Neural cell (in vitro differentiated cells): ENCODE results near the gene UBASH3A. TPM values are rescaled to one million over a fixed set of nuclear protein-coding genes. Genes with fewer than 3 reads are reported as not detected.
"Not testable (repeated sequence)": the region's sequence is repeated elsewhere in the genome, so short reads cannot be mapped to it uniquely, and the experiment has no call there.

ENCODE experiments used
- H2AFZ ChIP-seq: fragments of 200-600, 300-800 bp; sonication (generic), shearing (Covaris generic); 2 replicates; pipeline ENCODE4 v1.6.0; 2014; ENCODE audit warnings: low read depth, mild to moderate bottlenecking, antibody characterized with exemption, low read length, moderate library complexity
- H3F3A ChIP-seq: fragments of 200-600 bp; shearing (Covaris generic); 2 replicates; pipeline ENCODE4 v1.6.1; 2016; ENCODE audit warnings: mild to moderate bottlenecking, moderate library complexity, mixed read lengths, antibody characterized with exemption, low read length; ENCODE audit not compliant: insufficient read depth, poor library complexity, severe bottlenecking
- H3K27ac ChIP-seq: fragments of 200-600, 300-800 bp; sonication (generic), shearing (Covaris generic); 2 replicates; pipeline ENCODE4 v1.5.1; 2014; ENCODE audit warnings: mild to moderate bottlenecking, low read length, moderate library complexity
- H3K27me3 ChIP-seq: fragments of 300-800, 200-600 bp; sonication (generic), shearing (Covaris generic); 2 replicates; pipeline ENCODE4 v1.6.0; 2014; ENCODE audit warnings: mild to moderate bottlenecking, low read depth, low read length, moderate library complexity; ENCODE audit not compliant: insufficient read depth
- H3K36me3 ChIP-seq: fragments of 300-800, 200-600 bp; sonication (generic), shearing (Covaris generic); 2 replicates; pipeline ENCODE4 v1.5.1; 2014; ENCODE audit warnings: mild to moderate bottlenecking, antibody characterized with exemption, low read length, moderate library complexity; ENCODE audit not compliant: insufficient read depth
- H3K4me2 ChIP-seq: fragments of 300-800, 200-600 bp; sonication (generic), shearing (Covaris generic); 2 replicates; pipeline ENCODE4 v1.6.0; 2014; ENCODE audit warnings: mild to moderate bottlenecking, low read length
- H3K4me3 ChIP-seq: fragments of 300-800, 200-600 bp; sonication (generic), shearing (Covaris generic); 2 replicates; pipeline ENCODE4 v1.5.1; 2014; ENCODE audit warnings: mild to moderate bottlenecking, low read length, moderate library complexity
- H3K79me2 ChIP-seq: fragments of 200-600 bp; shearing (Covaris generic); replicated peaks from 2 replicates; pipeline ENCODE4 v1.6.0; 2014; ENCODE audit warnings: mild to moderate bottlenecking, low read length, moderate library complexity; ENCODE audit not compliant: insufficient read depth
- H3K9ac ChIP-seq: fragments of 300-800, 200-600 bp; sonication (generic), shearing (Covaris generic); 2 replicates; pipeline ENCODE4 v1.6.1; 2016; ENCODE audit warnings: mild to moderate bottlenecking, low read length, mixed read lengths
- H3K9me2 ChIP-seq: fragments of 200-600 bp; shearing (Covaris generic); 2 replicates; pipeline ENCODE4 v1.6.1; 2016; ENCODE audit warnings: mild to moderate bottlenecking, low read length, mixed read lengths; ENCODE audit not compliant: insufficient read depth
- H3K9me3 ChIP-seq: fragments of 200-600, 300-800 bp; sonication (generic), shearing (Covaris generic); 2 replicates; pipeline ENCODE4 v1.6.1; 2016; ENCODE audit warnings: mild to moderate bottlenecking, mixed run types, low read length, moderate library complexity, mixed read lengths
- H4K20me1 ChIP-seq: fragments of 200-600 bp; shearing (Covaris generic); 2 replicates; pipeline ENCODE4 v1.6.1; 2016; ENCODE audit warnings: mild to moderate bottlenecking, mixed run types; ENCODE audit not compliant: insufficient read depth
- CTCF ChIP-seq: fragments of 450-650 bp; IDR thresholded peaks from 2 replicates; pipeline ENCODE4 v1.5.1; 2014; ENCODE audit warnings: antibody characterized with exemption, mild to moderate bottlenecking, moderate library complexity; ENCODE audit not compliant: poor library complexity, severe bottlenecking
- EP300 ChIP-seq: fragments of 450-650 bp; conservative IDR thresholded peaks from 2 replicates; pipeline ENCODE4 v1.6.1; 2014; ENCODE audit warnings: antibody characterized with exemption, mild to moderate bottlenecking, moderate library complexity; ENCODE audit not compliant: poor library complexity, severe bottlenecking
- EZH2 ChIP-seq: fragments of 200-600, 300-800 bp; shearing (Covaris generic), sonication (generic); IDR thresholded peaks from 2 replicates; pipeline ENCODE4 v1.6.1; 2014; ENCODE audit warnings: antibody characterized with exemption, low read length, borderline replicate concordance, mild to moderate bottlenecking; ENCODE audit not compliant: insufficient read depth, poor library complexity, severe bottlenecking
- MXI1 ChIP-seq: fragments of 450-650 bp; conservative IDR thresholded peaks from 2 replicates; pipeline ENCODE4 v1.6.1; 2014; ENCODE audit warnings: antibody characterized with exemption, mild to moderate bottlenecking; ENCODE audit not compliant: poor library complexity, severe bottlenecking
- POLR2AphosphoS5 ChIP-seq: IDR thresholded peaks from 2 replicates; pipeline ENCODE4 v1.6.1; 2012
- RAD21 ChIP-seq: fragments of 450-650 bp; conservative IDR thresholded peaks from 2 replicates; pipeline ENCODE4 v1.6.1; 2014; ENCODE audit warnings: antibody characterized with exemption, mild to moderate bottlenecking, moderate library complexity
- REST ChIP-seq: IDR thresholded peaks from 2 replicates; pipeline ENCODE4 v1.6.1; 2012; ENCODE audit warnings: borderline replicate concordance
- SMC3 ChIP-seq: fragments of 450-650 bp; conservative IDR thresholded peaks from 2 replicates; pipeline ENCODE4 v1.6.1; 2014; ENCODE audit warnings: antibody characterized with exemption, mild to moderate bottlenecking, moderate library complexity; ENCODE audit not compliant: poor library complexity
- TAF1 ChIP-seq: IDR thresholded peaks from 2 replicates; pipeline ENCODE4 v1.6.1; 2012; ENCODE audit warnings: low read depth
- polyA plus RNA-seq: library from polyadenylated mRNA; depleted of rRNA; stranded (reverse); fragments of >200 nt; gene quantifications from 2 replicates; pipeline ENCODE4 v1.2.3, GENCODE V29; 2014

Gene UBASH3A
- polyA plus RNA-seq, 1 donor from 2014 or later: not detected

- Histone ChIP-seq H3K4me3 (no peak overlapping the region), H3K27ac (no peak overlapping the region), H3K4me2 (no peak overlapping the region), H3K9me2 (no peaks in the 10 kb centered on the region), H4K20me1 (no peaks in the 10 kb centered on the region), H3K27me3 (no peaks in the 10 kb centered on the region), H3F3A (no peaks in the 10 kb centered on the region), H2AFZ (no peak overlapping the region), H3K9me3 (no peaks in the 10 kb centered on the region), H3K36me3 (no peaks in the 10 kb centered on the region), H3K79me2 (no peaks in the 10 kb centered on the region), H3K9ac (no peak overlapping the region)
- TF ChIP-seq RAD21 (no peak), POLR2AphosphoS5 (no peak), SMC3 (no peak), TAF1 (no peak), EZH2 (no peak), EP300 (no peak), CTCF (no peak), MXI1 (no peak), REST (no peak)
Observed at GRCh38 chr21:42469272-42469671, 65.6 kb downstream of the UBASH3A start.

GRCh38 chr21:42469726-42470125 is 66.0 kb downstream of the UBASH3A start:
- not testable (repeated sequence) for H4K20me1 ChIP-seq, H3K9me2 ChIP-seq, H3K27me3 ChIP-seq, H3F3A ChIP-seq, H3K36me3 ChIP-seq, H2AFZ ChIP-seq, H3K27ac ChIP-seq, H3K9ac ChIP-seq, H3K79me2 ChIP-seq, H3K4me3 ChIP-seq, H3K9me3 ChIP-seq, H3K4me2 ChIP-seq

- Histone ChIP-seq H3K4me3 (no peak overlapping the region), H3K4me2 (no peak overlapping the region), H4K20me1 (no peaks in the 10 kb centered on the region), H3K27ac (no peak overlapping the region), H3K36me3 (no peaks in the 10 kb centered on the region), H2AFZ (no peak overlapping the region), H3K9me3 (no peaks in the 10 kb centered on the region), H3K27me3 (no peaks in the 10 kb centered on the region), H3K9me2 (no peaks in the 10 kb centered on the region), H3F3A (no peaks in the 10 kb centered on the region), H3K9ac (no peak overlapping the region), H3K79me2 (no peaks in the 10 kb centered on the region)
- TF ChIP-seq TAF1 (no peak), POLR2AphosphoS5 (no peak), REST (no peak), CTCF (no peak), EZH2 (no peak), MXI1 (no peak), RAD21 (no peak), SMC3 (no peak), EP300 (no peak)
Observed at GRCh38 chr21:42471206-42471605, 67.5 kb downstream of the UBASH3A start.
